AG10803 (cell line): ENCODE results near the gene CACNA2D1.

Experiments used
- DNase-seq: peaks from one replicate; pipeline ENCODE4 v3.0.0; 2010; ENCODE audit warnings: low read depth
- H3K4me3 ChIP-seq: 2 replicates; pipeline ENCODE4 v1.5.1; 2011; ENCODE audit warnings: mild to moderate bottlenecking, low read length, control low read depth
- TF ChIP-seq, protein P1 (sequence below): conservative IDR thresholded peaks from 2 replicates; pipeline ENCODE4 v1.5.1; 2011; ENCODE audit warnings: mild to moderate bottlenecking, low read length, control low read depth, inconsistent platforms

CACNA2D1 gene

DNA sequence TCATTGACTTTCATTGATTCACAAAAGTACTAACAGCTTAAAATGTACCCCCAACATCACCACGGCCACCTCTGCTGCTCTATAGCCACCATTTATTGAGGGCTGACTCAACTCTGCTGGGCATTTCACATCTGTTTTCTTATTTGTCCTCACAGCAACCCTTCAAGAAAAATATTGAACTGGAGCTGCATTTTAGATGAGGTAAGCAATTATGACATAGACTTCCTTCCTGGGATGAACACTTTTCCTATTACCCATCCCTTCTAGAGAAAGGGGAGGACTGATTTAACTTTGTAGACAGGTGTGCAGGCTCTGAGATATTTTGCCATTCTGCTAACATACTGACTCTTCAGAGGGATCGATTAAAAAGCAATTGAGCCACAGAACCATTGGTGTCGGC, 217.4 kb downstream of the CACNA2D1 start:
- TF ChIP-seq, protein P1, sequence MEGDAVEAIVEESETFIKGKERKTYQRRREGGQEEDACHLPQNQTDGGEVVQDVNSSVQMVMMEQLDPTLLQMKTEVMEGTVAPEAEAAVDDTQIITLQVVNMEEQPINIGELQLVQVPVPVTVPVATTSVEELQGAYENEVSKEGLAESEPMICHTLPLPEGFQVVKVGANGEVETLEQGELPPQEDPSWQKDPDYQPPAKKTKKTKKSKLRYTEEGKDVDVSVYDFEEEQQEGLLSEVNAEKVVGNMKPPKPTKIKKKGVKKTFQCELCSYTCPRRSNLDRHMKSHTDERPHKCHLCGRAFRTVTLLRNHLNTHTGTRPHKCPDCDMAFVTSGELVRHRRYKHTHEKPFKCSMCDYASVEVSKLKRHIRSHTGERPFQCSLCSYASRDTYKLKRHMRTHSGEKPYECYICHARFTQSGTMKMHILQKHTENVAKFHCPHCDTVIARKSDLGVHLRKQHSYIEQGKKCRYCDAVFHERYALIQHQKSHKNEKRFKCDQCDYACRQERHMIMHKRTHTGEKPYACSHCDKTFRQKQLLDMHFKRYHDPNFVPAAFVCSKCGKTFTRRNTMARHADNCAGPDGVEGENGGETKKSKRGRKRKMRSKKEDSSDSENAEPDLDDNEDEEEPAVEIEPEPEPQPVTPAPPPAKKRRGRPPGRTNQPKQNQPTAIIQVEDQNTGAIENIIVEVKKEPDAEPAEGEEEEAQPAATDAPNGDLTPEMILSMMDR = no peak
- DNase-seq = no peak
- H3K4me3 ChIP-seq = no peak overlapping the region

GRCh38 chr7:82224529-82224928, 219.0 kb downstream of the CACNA2D1 start:
- H3K4me3 ChIP-seq = no peak overlapping the region
- no peak for DNase-seq
- TF ChIP-seq, protein P1 = no peak

GRCh38 chr7:82223580-82223979, 220.0 kb downstream of the CACNA2D1 start:
- TF ChIP-seq, protein P1 = no peak
- no peak overlapping the region for H3K4me3 ChIP-seq
- DNase-seq = no peak

DNA sequence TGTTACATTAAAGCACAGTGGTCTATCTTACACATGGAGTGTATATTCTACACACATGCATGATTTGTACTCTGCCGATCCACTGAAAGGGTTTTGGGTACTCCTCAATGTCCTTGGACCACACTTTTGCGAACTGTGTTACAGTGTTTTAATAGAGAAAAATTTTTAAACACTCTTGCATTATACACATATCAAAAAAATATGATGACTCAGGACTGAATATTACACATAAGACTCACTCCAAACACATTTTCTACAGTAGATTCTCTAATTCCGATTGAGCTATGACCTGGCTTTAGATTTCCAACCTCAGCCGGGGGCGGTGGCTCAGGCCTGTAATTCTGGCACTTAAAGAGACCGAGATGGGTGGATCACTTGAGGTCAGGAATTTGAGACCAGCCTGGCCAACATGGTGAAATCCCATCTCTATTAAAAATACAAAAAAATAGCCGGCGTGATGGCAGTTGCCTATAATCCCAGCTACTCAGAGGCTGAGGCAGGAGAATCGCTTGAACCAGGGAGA, 222.4 kb downstream of the CACNA2D1 start:
- no peak overlapping the region for H3K4me3 ChIP-seq
- DNase-seq = no peak
- TF ChIP-seq, protein P1 = no peak

DNA sequence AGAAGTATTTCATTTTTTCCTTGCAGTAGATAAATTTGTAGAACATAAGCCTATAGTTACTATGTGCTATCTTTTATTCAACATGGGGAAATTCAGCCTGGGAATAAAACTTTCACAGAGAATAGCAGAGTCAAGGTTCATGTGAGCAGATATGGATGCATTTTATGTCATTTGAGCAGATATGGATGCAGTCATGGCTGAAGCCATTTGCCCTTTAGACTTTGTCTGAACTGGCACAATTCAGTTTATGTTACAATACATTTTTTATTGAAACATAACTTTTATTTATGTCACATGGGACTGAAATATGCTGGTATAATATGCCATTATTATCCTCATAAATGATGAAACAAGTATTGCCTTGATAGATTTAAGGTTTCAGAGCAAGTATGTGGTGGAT, 231.1 kb downstream of the CACNA2D1 start:
- DNase-seq = no peak
- TF ChIP-seq, protein P1 = no peak
- H3K4me3 ChIP-seq = no peak overlapping the region

- no peak for DNase-seq
- H3K4me3 ChIP-seq = no peak overlapping the region
- TF ChIP-seq, protein P1 = no peak
These were observed 232.2 kb downstream of the CACNA2D1 start for GRCh38 chr7:82211333-82211732.

GRCh38 chr7:82210416-82211184, 233.0 kb downstream of the CACNA2D1 start:
- peak; percentile 49 for DNase-seq
- TF ChIP-seq, protein P1 = no peak
- H3K4me3 ChIP-seq = no peak overlapping the region
